ENCODE measurements around the gene GPR146.

Gene GPR146

DNA sequence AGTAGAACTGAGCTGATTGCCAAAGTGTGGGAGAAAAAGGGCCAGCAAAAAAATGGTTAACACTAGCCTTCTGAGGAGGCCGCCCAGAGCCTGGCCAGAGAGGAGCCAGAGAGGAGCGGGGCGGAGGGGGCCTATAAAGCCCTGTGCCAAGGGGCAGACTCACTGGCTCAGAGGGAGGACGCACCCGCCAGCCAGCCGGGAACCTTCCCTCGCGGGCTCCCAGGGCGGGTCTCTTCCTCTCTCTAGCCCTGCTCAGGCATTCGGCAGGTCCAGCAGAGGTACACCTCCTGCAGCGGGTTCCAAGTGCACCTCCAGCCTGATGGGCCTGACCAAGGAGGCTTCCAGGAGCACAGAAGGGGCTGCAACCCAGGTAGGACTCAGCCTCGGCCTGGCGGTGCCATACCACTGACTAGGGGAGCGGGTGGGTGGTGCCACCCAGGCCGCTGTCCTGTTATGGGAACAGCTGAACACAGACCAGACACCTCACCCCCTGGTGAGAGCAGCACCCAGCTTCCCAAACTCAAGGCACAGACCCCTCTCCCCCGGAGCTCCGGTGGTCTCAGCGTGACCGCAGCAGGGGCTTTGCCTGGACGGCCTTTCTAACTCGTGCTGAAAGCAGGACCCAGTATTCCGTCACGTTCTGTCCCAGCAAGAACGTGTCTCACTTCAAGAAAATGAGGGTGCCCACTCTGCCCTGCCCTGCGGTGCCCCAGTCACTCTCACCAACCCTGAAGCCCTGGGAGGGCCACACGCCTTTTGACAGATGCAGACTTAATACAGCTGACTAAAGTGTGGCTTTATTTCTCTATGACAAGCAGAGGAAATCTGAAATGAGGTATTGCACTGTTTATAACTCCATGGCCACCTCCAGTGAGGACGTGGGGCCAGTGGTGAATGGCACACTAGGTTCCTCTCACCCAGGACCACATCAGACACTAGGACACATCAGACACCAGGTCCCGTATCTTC lies 43.9 kb downstream of the GPR146 start, which contains the start of gene GPER1:
Gene GPER1, plus strand, starts transcription at position 162 of the 969 bp plus-strand sequence. CDS start 3,616 bp downstream, outside the sequence.
- in situ Hi-C loops (cut with MboI; ENCODE audit: low sequenced_read_pairs, unreplicated experiment), result loop anchor here (10.0 kb wide), 1 partner anchor 93 kb away; no protein-coding TSS in a partner anchor
- DNase-seq (ENCODE audit: low spot score), result no peak
- TF ChIP-seq, protein P1, sequence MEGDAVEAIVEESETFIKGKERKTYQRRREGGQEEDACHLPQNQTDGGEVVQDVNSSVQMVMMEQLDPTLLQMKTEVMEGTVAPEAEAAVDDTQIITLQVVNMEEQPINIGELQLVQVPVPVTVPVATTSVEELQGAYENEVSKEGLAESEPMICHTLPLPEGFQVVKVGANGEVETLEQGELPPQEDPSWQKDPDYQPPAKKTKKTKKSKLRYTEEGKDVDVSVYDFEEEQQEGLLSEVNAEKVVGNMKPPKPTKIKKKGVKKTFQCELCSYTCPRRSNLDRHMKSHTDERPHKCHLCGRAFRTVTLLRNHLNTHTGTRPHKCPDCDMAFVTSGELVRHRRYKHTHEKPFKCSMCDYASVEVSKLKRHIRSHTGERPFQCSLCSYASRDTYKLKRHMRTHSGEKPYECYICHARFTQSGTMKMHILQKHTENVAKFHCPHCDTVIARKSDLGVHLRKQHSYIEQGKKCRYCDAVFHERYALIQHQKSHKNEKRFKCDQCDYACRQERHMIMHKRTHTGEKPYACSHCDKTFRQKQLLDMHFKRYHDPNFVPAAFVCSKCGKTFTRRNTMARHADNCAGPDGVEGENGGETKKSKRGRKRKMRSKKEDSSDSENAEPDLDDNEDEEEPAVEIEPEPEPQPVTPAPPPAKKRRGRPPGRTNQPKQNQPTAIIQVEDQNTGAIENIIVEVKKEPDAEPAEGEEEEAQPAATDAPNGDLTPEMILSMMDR (IDR thresholded peaks at IDR 0.05; ENCODE audit: borderline replicate concordance, control extremely low read depth, extremely low read depth, insufficient read depth, missing control alignments), result no peak

DNA sequence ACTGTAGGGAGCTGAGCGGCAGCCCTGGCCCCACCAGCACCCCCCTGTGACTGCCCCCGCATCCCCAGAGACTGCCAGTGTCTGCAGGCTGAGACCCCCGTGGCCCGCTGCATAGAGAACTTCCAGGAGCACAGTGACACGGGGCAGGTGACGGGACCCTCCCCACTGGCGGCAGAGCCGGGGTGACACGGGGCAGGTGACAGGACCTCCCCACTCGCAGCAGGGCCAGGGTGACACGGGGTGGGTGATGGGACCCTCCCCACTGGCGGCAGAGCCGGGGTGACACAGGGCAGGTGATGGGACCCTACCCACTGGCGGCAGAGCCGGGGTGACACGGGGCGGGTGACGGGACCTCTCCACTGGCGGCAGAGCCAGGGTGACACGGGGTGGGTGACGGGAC lies 45.9 kb downstream of the GPR146 start:
- in situ Hi-C loops (cut with MboI; ENCODE audit: low sequenced_read_pairs, unreplicated experiment), result no loop called here
- no peak for DNase-seq (ENCODE audit: low spot score)
- TF ChIP-seq, protein P1 (IDR thresholded peaks at IDR 0.05; ENCODE audit: borderline replicate concordance, control extremely low read depth, extremely low read depth, insufficient read depth, missing control alignments), result no peak

DNA sequence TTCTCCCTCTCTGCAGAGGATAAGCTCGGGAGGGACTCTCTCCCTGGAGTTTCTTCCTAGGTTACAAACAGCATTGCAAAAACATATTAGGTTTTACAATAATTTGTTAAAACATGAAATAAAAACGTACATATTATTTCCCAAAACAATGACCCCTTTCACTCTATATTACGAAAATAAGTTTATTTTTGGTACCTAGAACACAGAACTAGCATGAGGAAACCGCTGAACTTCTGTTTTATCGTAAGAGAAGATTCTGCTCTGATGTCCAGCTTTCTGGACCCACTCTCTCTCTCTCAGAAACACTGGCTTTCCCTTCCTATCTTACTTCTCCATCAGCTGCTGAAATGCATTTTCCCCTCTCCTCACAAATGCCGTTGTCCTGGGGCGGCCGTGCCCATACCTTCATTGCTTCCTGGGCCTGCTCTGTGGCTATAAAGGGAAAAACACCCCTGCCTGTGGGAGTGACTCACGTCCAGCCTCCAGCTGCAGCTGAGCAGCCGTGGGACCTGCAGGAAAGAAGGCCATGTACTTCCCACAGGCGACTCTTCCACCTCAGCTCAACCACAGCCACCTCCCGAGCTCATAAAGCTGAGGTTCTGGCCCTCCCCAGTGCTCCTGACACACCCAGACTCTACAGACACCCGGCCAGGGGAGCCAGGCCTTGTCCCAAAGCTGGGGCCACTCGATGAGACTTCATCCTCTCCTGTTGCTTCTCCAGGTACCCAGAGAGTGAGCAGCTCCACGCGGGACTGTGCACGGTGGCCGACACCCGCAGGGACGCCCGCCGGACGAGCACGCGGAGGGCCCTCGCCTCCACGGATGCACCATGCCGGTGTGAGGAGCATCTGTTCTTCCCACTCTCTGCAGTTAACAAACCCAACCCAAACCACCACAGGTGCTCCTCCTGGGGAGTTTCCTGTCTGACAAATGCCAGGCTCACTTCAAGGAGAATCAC lies 46.6 kb downstream of the GPR146 start:
- in situ Hi-C loops (cut with MboI; ENCODE audit: low sequenced_read_pairs, unreplicated experiment), result no loop called here
- DNase-seq (ENCODE audit: low spot score), result no peak
- TF ChIP-seq, protein P1 (IDR thresholded peaks at IDR 0.05; ENCODE audit: borderline replicate concordance, control extremely low read depth, extremely low read depth, insufficient read depth, missing control alignments), result no peak

DNA sequence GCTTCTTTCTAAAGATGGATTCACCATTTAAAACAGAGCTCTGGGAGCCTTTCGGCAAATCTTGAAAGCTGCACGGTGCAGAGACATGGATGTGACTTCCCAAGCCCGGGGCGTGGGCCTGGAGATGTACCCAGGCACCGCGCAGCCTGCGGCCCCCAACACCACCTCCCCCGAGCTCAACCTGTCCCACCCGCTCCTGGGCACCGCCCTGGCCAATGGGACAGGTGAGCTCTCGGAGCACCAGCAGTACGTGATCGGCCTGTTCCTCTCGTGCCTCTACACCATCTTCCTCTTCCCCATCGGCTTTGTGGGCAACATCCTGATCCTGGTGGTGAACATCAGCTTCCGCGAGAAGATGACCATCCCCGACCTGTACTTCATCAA lies 47.3 kb downstream of the GPR146 start:
- in situ Hi-C loops (cut with MboI; ENCODE audit: low sequenced_read_pairs, unreplicated experiment), result no loop called here
- TF ChIP-seq, protein P1 (IDR thresholded peaks at IDR 0.05; ENCODE audit: borderline replicate concordance, control extremely low read depth, extremely low read depth, insufficient read depth, missing control alignments), result no peak
- no peak for DNase-seq (ENCODE audit: low spot score)

DNA sequence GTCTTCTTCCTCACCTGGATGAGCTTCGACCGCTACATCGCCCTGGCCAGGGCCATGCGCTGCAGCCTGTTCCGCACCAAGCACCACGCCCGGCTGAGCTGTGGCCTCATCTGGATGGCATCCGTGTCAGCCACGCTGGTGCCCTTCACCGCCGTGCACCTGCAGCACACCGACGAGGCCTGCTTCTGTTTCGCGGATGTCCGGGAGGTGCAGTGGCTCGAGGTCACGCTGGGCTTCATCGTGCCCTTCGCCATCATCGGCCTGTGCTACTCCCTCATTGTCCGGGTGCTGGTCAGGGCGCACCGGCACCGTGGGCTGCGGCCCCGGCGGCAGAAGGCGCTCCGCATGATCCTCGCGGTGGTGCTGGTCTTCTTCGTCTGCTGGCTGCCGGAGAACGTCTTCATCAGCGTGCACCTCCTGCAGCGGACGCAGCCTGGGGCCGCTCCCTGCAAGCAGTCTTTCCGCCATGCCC lies 47.9 kb downstream of the GPR146 start:
- TF ChIP-seq, protein P1 (IDR thresholded peaks at IDR 0.05; ENCODE audit: borderline replicate concordance, control extremely low read depth, extremely low read depth, insufficient read depth, missing control alignments), result no peak
- in situ Hi-C loops (cut with MboI; ENCODE audit: low sequenced_read_pairs, unreplicated experiment), result no loop called here
- DNase-seq (ENCODE audit: low spot score), result no peak

Measured in GM13976 (cell line).